A673 (cell line): Measurements from ENCODE around the gene COA6. TPM values are rescaled to one million over a fixed set of nuclear protein-coding genes. Genes with fewer than 3 reads are reported as not detected.
"Not testable (repeated sequence)": the region's sequence is repeated elsewhere in the genome, so short reads cannot be mapped to it uniquely, and the experiment has no call there.

Experiments
- BruUV-seq: library from RNA; stranded (reverse); fragments of 400-500 nt; replicated peaks from 2 replicates; lab custom pipeline; 2021; lab: Mats Ljungman, UMichigan
- CTCF ChIA-PET: fragments of 300-600 bp; sonication (Branson Sonifier 250); formaldehyde crosslinking; loops from one replicate; lab custom pipeline; 2022; ENCODE audit warnings: antibody characterized with exemption; lab: Charles Lee
- POLR2A ChIA-PET: fragments of 300-600 bp; sonication (Branson Sonifier 250); formaldehyde crosslinking; loops from one replicate; lab custom pipeline; 2022; ENCODE audit warnings: antibody characterized with exemption; ENCODE audit not compliant: low non-redundant PET; lab: Charles Lee
- DNase-seq: peaks from one replicate; pipeline ENCODE4 v3.0.0-alpha.2; 2015; ENCODE audit warnings: low spot score
- H3K27ac ChIP-seq: fragments of 200-600 bp; sonication (generic); 2 replicates; pipeline ENCODE4 v1.5.1; 2016; ENCODE audit warnings: mixed run types, low read depth, mild to moderate bottlenecking, mixed read lengths, antibody characterized with exemption, low read length; ENCODE audit not compliant: poor library complexity, severe bottlenecking
- H3K27me3 ChIP-seq: fragments of 200-600 bp; sonication (generic); replicated peaks from 2 replicates; pipeline ENCODE4 v1.6.1; 2017; ENCODE audit warnings: mixed run types, low read depth, mild to moderate bottlenecking, mixed read lengths, antibody characterized with exemption, low read length; ENCODE audit not compliant: insufficient read depth, poor library complexity
- H3K36me3 ChIP-seq: fragments of 200-600 bp; sonication (generic); 2 replicates; pipeline ENCODE4 v1.6.1; 2016; ENCODE audit warnings: mixed run types, mild to moderate bottlenecking, mixed read lengths, antibody characterized with exemption, low read length; ENCODE audit not compliant: insufficient read depth, poor library complexity, severe bottlenecking
- H3K4me1 ChIP-seq: fragments of 200-600 bp; sonication (generic); 2 replicates; pipeline ENCODE4 v1.6.1; 2017; ENCODE audit warnings: mixed run types, mild to moderate bottlenecking, mixed read lengths, antibody characterized with exemption, low read length; ENCODE audit not compliant: insufficient read depth, poor library complexity, severe bottlenecking
- H3K4me3 ChIP-seq: fragments of 200-600 bp; sonication (generic); 2 replicates; pipeline ENCODE4 v1.5.1; 2016; ENCODE audit warnings: low read depth, mixed run types, mild to moderate bottlenecking, mixed read lengths, low read length; ENCODE audit not compliant: poor library complexity, severe bottlenecking
- H3K9me3 ChIP-seq: fragments of 200-600 bp; sonication (generic); 2 replicates; pipeline ENCODE4 v1.6.1; 2016; ENCODE audit warnings: mixed run types, low read depth, mild to moderate bottlenecking, mixed read lengths, antibody characterized with exemption, low read length; ENCODE audit not compliant: poor library complexity, severe bottlenecking
- EZH2 ChIP-seq: fragments of 200-600 bp; sonication (generic); IDR thresholded peaks from 2 replicates; pipeline ENCODE4 v1.6.1; 2017; ENCODE audit warnings: borderline replicate concordance, low read depth, mild to moderate bottlenecking, mixed read lengths, antibody characterized with exemption, low read length; ENCODE audit not compliant: poor library complexity, severe bottlenecking
- intact Hi-C: fragments of 100-400 bp; cut with micrococcal nuclease; formaldehyde crosslinking; loops from one replicate; pipeline ENCODE4 v1.10.0; 2022; ENCODE audit not compliant: unreplicated experiment
- total RNA-seq: library from RNA; stranded (reverse); gene quantifications from 2 replicates; pipeline ENCODE4 v1.2.3, GENCODE V29; 2021
- TF ChIP-seq, protein P1 (sequence below): fragments of 300-800, 200-600 bp; sonication (generic); conservative IDR thresholded peaks from 2 replicates; pipeline ENCODE4 v1.5.1; 2017; ENCODE audit warnings: low read depth, mild to moderate bottlenecking, antibody characterized with exemption, low read length, moderate library complexity, mixed read lengths

Gene COA6
- total RNA-seq, 1 experiment from 2014 or later, result 88.4 TPM

GRCh38 chr1:234348964-234349363 is 24.3 kb upstream of the COA6 start:
- no peak overlapping the region for H3K27ac ChIP-seq
- ChIA-PET POLR2A (no interaction called here), CTCF (no interaction called here)
- H3K4me3 ChIP-seq, result no peak overlapping the region
- no peak for TF ChIP-seq EZH2
- TF ChIP-seq, protein P1, sequence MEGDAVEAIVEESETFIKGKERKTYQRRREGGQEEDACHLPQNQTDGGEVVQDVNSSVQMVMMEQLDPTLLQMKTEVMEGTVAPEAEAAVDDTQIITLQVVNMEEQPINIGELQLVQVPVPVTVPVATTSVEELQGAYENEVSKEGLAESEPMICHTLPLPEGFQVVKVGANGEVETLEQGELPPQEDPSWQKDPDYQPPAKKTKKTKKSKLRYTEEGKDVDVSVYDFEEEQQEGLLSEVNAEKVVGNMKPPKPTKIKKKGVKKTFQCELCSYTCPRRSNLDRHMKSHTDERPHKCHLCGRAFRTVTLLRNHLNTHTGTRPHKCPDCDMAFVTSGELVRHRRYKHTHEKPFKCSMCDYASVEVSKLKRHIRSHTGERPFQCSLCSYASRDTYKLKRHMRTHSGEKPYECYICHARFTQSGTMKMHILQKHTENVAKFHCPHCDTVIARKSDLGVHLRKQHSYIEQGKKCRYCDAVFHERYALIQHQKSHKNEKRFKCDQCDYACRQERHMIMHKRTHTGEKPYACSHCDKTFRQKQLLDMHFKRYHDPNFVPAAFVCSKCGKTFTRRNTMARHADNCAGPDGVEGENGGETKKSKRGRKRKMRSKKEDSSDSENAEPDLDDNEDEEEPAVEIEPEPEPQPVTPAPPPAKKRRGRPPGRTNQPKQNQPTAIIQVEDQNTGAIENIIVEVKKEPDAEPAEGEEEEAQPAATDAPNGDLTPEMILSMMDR, result no peak
- H3K27me3 ChIP-seq, result no peaks in the 10 kb centered on the region
- BruUV-seq, result no TSS peak
- H3K4me1 ChIP-seq, result no peaks in the 10 kb centered on the region
- DNase-seq, result no peak
- no peaks in the 10 kb centered on the region for H3K36me3 ChIP-seq
- H3K9me3 ChIP-seq, result no peaks in the 10 kb centered on the region
- intact Hi-C loops, result no loop called here

DNA sequence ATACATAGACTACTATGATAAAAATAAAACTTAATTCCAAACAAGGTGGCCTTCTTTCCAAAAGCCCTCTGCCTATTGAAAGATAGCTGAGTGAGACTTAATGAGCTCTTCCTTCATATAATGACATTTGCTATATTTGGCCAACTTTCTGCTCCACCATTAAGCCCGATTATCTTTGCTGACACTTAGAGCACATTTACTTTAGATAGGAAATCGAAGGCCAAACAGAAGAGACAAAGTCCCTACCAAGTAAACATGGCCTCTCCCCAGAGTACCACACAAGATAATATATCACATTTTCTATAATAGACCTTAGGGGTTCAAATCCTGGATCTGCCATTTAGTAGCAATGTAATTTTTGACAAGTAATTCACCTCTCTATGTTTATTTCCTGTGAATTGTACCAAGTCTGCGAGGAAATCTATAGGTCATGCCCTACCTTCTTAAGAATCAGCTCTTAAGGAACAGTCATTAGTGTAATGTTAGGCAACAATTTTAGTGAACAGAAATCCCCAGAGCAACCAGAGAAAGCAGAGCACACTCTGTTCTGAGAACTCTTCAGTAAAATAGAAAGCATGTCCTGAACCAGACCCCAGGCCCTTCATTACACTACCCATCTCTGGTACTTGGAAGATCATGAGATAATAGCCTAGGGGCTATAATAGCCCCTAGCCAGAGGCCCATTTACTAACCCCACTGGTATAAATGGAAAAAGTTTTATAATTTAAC is 17.3 kb upstream of the COA6 start:
- Histone ChIP-seq H3K27me3 (no peaks in the 10 kb centered on the region), H3K9me3 (no peaks in the 10 kb centered on the region), H3K27ac (no peak overlapping the region), H3K36me3 (no peaks in the 10 kb centered on the region), H3K4me3 (no peak overlapping the region), H3K4me1 (no peaks in the 10 kb centered on the region)
- TF ChIP-seq EZH2, result no peak
- TF ChIP-seq, protein P1, result no peak
- intact Hi-C loops, result no loop called here
- DNase-seq, result no peak
- no TSS peak for BruUV-seq
- CTCF ChIA-PET, result no interaction called here
- POLR2A ChIA-PET, result no interaction called here

DNA sequence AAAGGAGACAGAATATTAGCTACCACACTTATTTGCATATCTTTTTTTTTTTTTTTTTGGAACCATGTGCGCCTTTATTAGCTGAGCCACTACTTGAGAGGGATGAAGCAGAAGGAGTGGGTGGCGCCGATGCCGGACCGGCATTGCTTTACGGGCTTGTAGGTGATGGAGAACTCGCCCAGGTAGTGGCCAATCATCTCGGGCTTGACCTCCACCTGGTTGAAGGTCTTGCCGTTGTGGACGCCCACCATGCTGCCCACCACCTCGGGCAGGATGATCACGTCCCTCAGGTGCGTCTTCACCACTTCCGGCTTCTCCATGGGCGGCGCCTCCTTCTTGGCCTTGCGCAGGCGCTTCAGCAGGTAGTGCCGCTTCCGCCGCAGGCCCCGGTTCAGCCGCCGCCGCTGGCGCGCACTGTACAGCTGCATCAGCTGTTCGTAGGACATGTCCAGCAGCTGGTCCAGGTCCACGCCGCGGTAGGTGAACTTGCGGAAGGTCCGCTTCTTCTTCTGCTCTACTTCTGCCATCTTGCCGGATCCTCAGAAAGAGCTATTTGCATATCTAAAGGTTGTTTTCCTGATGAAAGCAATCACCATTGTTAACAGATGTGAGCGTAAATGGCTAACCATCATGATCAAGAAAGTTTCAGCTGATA is 16.5 kb upstream of the COA6 start:
- H3K4me3 ChIP-seq, H3K36me3 ChIP-seq, POLR2A ChIA-PET, CTCF ChIA-PET, H3K9me3 ChIP-seq, H3K27me3 ChIP-seq, H3K27ac ChIP-seq, DNase-seq, BruUV-seq, intact Hi-C loops, H3K4me1 ChIP-seq: not testable (repeated sequence)

DNA sequence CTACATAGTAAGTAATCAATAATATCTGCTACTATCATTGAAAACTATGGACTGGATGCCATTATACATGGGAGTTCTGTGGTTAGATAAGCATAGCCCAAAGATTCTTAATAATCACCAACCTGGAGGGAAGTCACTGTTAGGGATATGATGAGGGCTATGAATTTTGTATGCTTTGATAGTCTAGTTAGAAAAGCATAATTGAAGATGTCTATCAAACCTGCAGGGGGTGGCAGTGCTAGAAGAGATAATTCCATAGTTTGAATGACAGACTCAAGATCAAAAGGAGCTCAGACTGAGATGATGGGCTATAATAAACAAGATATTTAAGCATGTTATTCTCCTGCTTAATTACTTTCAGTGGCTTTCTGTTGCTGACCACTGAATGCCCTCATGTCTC is 15.4 kb upstream of the COA6 start:
- POLR2A ChIA-PET, result no interaction called here
- no peak for TF ChIP-seq EZH2
- TF ChIP-seq, protein P1, result no peak
- Histone ChIP-seq H3K9me3 (no peaks in the 10 kb centered on the region), H3K4me3 (no peak overlapping the region), H3K4me1 (no peaks in the 10 kb centered on the region), H3K27ac (no peak overlapping the region), H3K27me3 (no peaks in the 10 kb centered on the region), H3K36me3 (no peaks in the 10 kb centered on the region)
- intact Hi-C loops, result no loop called here
- no TSS peak for BruUV-seq
- CTCF ChIA-PET, result interaction anchor here (0.6 kb wide), 1 partner anchor 37 kb away, joined by 6 read pairs; no protein-coding TSS in a partner anchor
- DNase-seq, result no peak
